ENCODE results near the gene NDUFAF3. TPM values are rescaled to one million over a fixed set of nuclear protein-coding genes. Genes with fewer than 3 reads are reported as not detected.

Gene NDUFAF3
- polyA plus RNA-seq, 1 of the 3 experiments (the other 2 are of a cell fraction) = 104 TPM

GRCh38 chr3:49013113-49013737 lies 8.7 kb upstream of the NDUFAF3 start:
- H3K4me1 ChIP-seq (ENCODE audit: control insufficient read depth in 1 of 2, insufficient read depth in 2 of 2, low read depth in 1 of 2, low read length in 1 of 2) = peaks cover 0 to 23% of the 10 kb centered on the region in 2 experiments; a peak in 1 of 4 replicates
- TF ChIP-seq YY1 (IDR thresholded peaks at IDR 0.05; ENCODE audit: low read depth) (no peak), POLR2AphosphoS5 (IDR thresholded peaks at IDR 0.05; ENCODE audit: low read depth, low read length) (0 out of 2 replicates have a peak, but pooled peaks have one; percentile 1), MAX (IDR thresholded peaks at IDR 0.05; ENCODE audit: low read depth) (no peak)
- peaks cover 66% of the 10 kb centered on the region for H3K79me2 ChIP-seq (ENCODE audit: insufficient read depth)
- WGBS (ENCODE audit: low lambda C conversion rate) = 95% methylated on average over 9 of the region's 19 CpGs
- DNase-seq = no peak
- H2AFZ ChIP-seq (ENCODE audit: low read depth) = no peak overlapping the region
- H4K20me1 ChIP-seq (ENCODE audit: insufficient read depth) = peaks cover 66% of the 10 kb centered on the region
- H3K4me2 ChIP-seq = no peak overlapping the region
- H3K27me3 ChIP-seq (ENCODE audit: insufficient read depth) = no peaks in the 10 kb centered on the region
- ChIA-PET POLR2A (interaction anchor here (0.7 to 2.2 kb wide), 4 partner anchors 7 to 26 kb away, joined by 3 to 10 read pairs (median 3); no protein-coding TSS in a partner anchor), CTCF (interaction anchor here (0.9 to 14.2 kb wide), 7 partner anchors 9 to 162 kb away, joined by 3 to 114 read pairs (median 5); partner anchors contain the start of genes NDUFAF3 and P4HTM)
- peaks cover 17% of the 10 kb centered on the region for H3F3A ChIP-seq (replicated peaks; ENCODE audit: insufficient read depth)
- H3K9me3 ChIP-seq = no peaks in the 10 kb centered on the region
- H3K9ac ChIP-seq = no peak overlapping the region
- H3K4me3 ChIP-seq (ENCODE audit: low read depth in 2 of 2, low read length in 1 of 2) = no peak overlapping the region
- peaks cover 9 to 54% of the 10 kb centered on the region in 2 experiments for H3K36me3 ChIP-seq (replicated peaks in 1 of 2; ENCODE audit: control insufficient read depth in 1 of 2, insufficient read depth in 2 of 2, low read length in 1 of 2)
- no peaks in the 10 kb centered on the region for H3K9me2 ChIP-seq
- no peak overlapping the region; a peak in 1 of 4 replicates for H3K27ac ChIP-seq (ENCODE audit: low read depth in 2 of 2, low read length in 1 of 2)

GRCh38 chr3:49013738-49014660 lies 7.9 kb upstream of the NDUFAF3 start:
- Histone ChIP-seq H3K27ac (ENCODE audit: low read depth in 2 of 2, low read length in 1 of 2) (no peak overlapping the region), H2AFZ (ENCODE audit: low read depth) (no peak overlapping the region), H3K9ac (no peak overlapping the region), H3K27me3 (ENCODE audit: insufficient read depth) (no peaks in the 10 kb centered on the region), H3K9me3 (no peaks in the 10 kb centered on the region), H3K4me3 (ENCODE audit: low read depth in 2 of 2, low read length in 1 of 2) (no peak overlapping the region), H3K4me2 (no peak overlapping the region), H3K79me2 (ENCODE audit: insufficient read depth) (peaks cover 62% of the 10 kb centered on the region), H3K9me2 (no peaks in the 10 kb centered on the region), H3K36me3 (replicated peaks in 1 of 2; ENCODE audit: control insufficient read depth in 1 of 2, insufficient read depth in 2 of 2, low read length in 1 of 2) (peaks cover 9 to 54% of the 10 kb centered on the region in 2 experiments), H3K4me1 (ENCODE audit: control insufficient read depth in 1 of 2, insufficient read depth in 2 of 2, low read depth in 1 of 2, low read length in 1 of 2) (peaks cover 0 to 19% of the 10 kb centered on the region in 2 experiments; a peak in 1 of 4 replicates), H4K20me1 (ENCODE audit: insufficient read depth) (peaks cover 59% of the 10 kb centered on the region), H3F3A (replicated peaks; ENCODE audit: insufficient read depth) (peaks cover 17% of the 10 kb centered on the region)
- DNase-seq = peak; percentile 72
- peak; percentile 69 for TF ChIP-seq CTCF (IDR thresholded peaks at IDR 0.05)
- TF ChIP-seq RAD21 (IDR thresholded peaks at IDR 0.05; ENCODE audit: low read length) = peak; percentile 45
- TF ChIP-seq SMC3 (IDR thresholded peaks at IDR 0.05; ENCODE audit: low read depth, low read length) = peak; percentile 46
- TF ChIP-seq YY1 (IDR thresholded peaks at IDR 0.05; ENCODE audit: low read depth) = no peak
- peak; percentile 45; the same call in 1 of the 2 replicates for TF ChIP-seq MXI1 (IDR thresholded peaks at IDR 0.05; ENCODE audit: low read depth, low read length)
- TF ChIP-seq SIN3A (IDR thresholded peaks at IDR 0.05; ENCODE audit: borderline replicate concordance, low read depth, low read length) = 0 out of 2 replicates have a peak, but pooled peaks have one; percentile 40
- TF ChIP-seq CHD2 (IDR thresholded peaks at IDR 0.05; ENCODE audit: low read length, partially characterized antibody) = no peak
- POLR2A ChIA-PET = interaction anchor here (0.6 to 2.2 kb wide), 5 partner anchors 17 to 79 kb away, joined by 3 to 10 read pairs (median 4); no protein-coding TSS in a partner anchor
- 80% methylated on average over 13 of the region's 24 CpGs for WGBS (ENCODE audit: low lambda C conversion rate)
- CTCF ChIA-PET = interaction anchor here (0.6 to 14.2 kb wide), 15 partner anchors 8 to 161 kb away, joined by 3 to 114 read pairs (median 4); partner anchors contain the start of genes NDUFAF3 and P4HTM

Data from SK-N-SH (cell line).